BLaER1 treated with 17β-estradiol and CSF1 and Interleukin-3, amounts not matched to agents 10 nM and 100 nM (cell line): Measurements from ENCODE around the gene SCN8A.
A peak's percentile ranks its signal among the peaks of the same experiment; 100 is the strongest.

Experiments
- H3K27ac ChIP-seq, 11 experiments: shearing (Covaris generic); formaldehyde crosslinking; 2 replicates each; pipeline ENCODE4 v1.8.1; 2022
- H3K27me3 ChIP-seq, 11 experiments: shearing (Covaris generic); formaldehyde crosslinking; 2 replicates each; pipeline ENCODE4 v1.8.1; 2022
- H3K36me3 ChIP-seq, 11 experiments: shearing (Covaris generic); formaldehyde crosslinking; 2 replicates each; pipeline ENCODE4 v1.8.1; 2022
- H3K4me1 ChIP-seq, 10 experiments: shearing (Covaris generic); formaldehyde crosslinking; 2 replicates each; pipeline ENCODE4 v1.8.1; 2022
- H3K4me2 ChIP-seq, 11 experiments: shearing (Covaris generic); formaldehyde crosslinking; 2 replicates each; pipeline ENCODE4 v1.8.1; 2022
- H3K4me3 ChIP-seq, 10 experiments: shearing (Covaris generic); formaldehyde crosslinking; 2 replicates each; pipeline ENCODE4 v1.8.1; 2022
- H3K9ac ChIP-seq, 11 experiments: shearing (Covaris generic); formaldehyde crosslinking; 2 replicates each; pipeline ENCODE4 v1.8.1; 2022
- H3K9me3 ChIP-seq, 11 experiments: shearing (Covaris generic); formaldehyde crosslinking; replicated peaks in 1 of 11; 2 replicates each; pipeline ENCODE4 v1.8.1; 2022
- H4K20me1 ChIP-seq, 11 experiments: shearing (Covaris generic); formaldehyde crosslinking; 2 replicates each; pipeline ENCODE4 v1.8.1; 2022
- Cebpa-rat ChIP-seq, 11 experiments: shearing (Covaris generic); IDR thresholded peaks; 2 replicates each; pipeline ENCODE4 v1.8.1; 2022

The SCN8A gene

GRCh38 chr12:51851413-51852124 is 260.5 kb downstream of the SCN8A start:
- Histone ChIP-seq H3K4me1 (peaks cover 33 to 65% (median 57%) of the 10 kb centered on the region in 10 experiments), H3K9me3 (no peaks in the 10 kb centered on the region), H3K27ac (peak overlapping the region in 8 of 11 experiments; percentile 2 to 67 (median 41); a peak in 13 of 22 replicates), H3K4me3 (0 out of 20 replicates have a peak overlapping the region, but pooled peaks of 2 of the 10 experiments have one; percentile 9 to 17), H3K9ac (peak overlapping the region in 2 of 11 experiments; percentile 21 to 22; a peak in 3 of 22 replicates), H3K36me3 (no peaks in the 10 kb centered on the region), H4K20me1 (no peaks in the 10 kb centered on the region; a peak in 1 of 22 replicates), H3K27me3 (peaks cover 14 to 31% (median 26%) of the 10 kb centered on the region in 11 experiments), H3K4me2 (peak overlapping the region; percentile 66 to 96 (median 84))
- no peak for TF ChIP-seq Cebpa-rat (IDR thresholded peaks at IDR 0.05)

- TF ChIP-seq Cebpa-rat (IDR thresholded peaks at IDR 0.05) = no peak
- Histone ChIP-seq H4K20me1 (no peaks in the 10 kb centered on the region; a peak in 1 of 22 replicates), H3K9me3 (no peaks in the 10 kb centered on the region), H3K27me3 (peaks cover 6 to 21% (median 16%) of the 10 kb centered on the region in 11 experiments), H3K4me3 (0 out of 20 replicates have a peak overlapping the region, but pooled peaks of 1 of the 10 experiments have one; percentile 17), H3K9ac (no peak overlapping the region), H3K36me3 (no peaks in the 10 kb centered on the region), H3K27ac (peak overlapping the region in 2 of 11 experiments; percentile 14 to 43; a peak in 2 of 22 replicates), H3K4me1 (peaks cover 25 to 57% (median 48%) of the 10 kb centered on the region in 10 experiments), H3K4me2 (peak overlapping the region; percentile 66 to 96 (median 84))
Measured at GRCh38 chr12:51852404-51853137, 261.5 kb downstream of the SCN8A start.

GRCh38 chr12:51855586-51856428 is 264.8 kb downstream of the SCN8A start:
- no peak overlapping the region for H3K4me2 ChIP-seq
- no peaks in the 10 kb centered on the region for H3K27me3 ChIP-seq
- no peak for TF ChIP-seq Cebpa-rat (IDR thresholded peaks at IDR 0.05)
- H3K4me1 ChIP-seq = peaks cover 13 to 31% (median 24%) of the 10 kb centered on the region in 10 experiments
- H4K20me1 ChIP-seq = no peaks in the 10 kb centered on the region
- H3K9me3 ChIP-seq = no peaks in the 10 kb centered on the region
- H3K36me3 ChIP-seq = no peaks in the 10 kb centered on the region
- H3K27ac ChIP-seq = no peak overlapping the region
- H3K4me3 ChIP-seq = no peak overlapping the region
- no peak overlapping the region for H3K9ac ChIP-seq

GRCh38 chr12:51860986-51861385 is 270.0 kb downstream of the SCN8A start:
- no peak overlapping the region for H3K27ac ChIP-seq
- no peak overlapping the region for H3K4me2 ChIP-seq
- no peaks in the 10 kb centered on the region for H3K36me3 ChIP-seq
- no peak overlapping the region for H3K4me3 ChIP-seq
- H3K4me1 ChIP-seq = peaks cover 34 to 37% (median 35%) of the 10 kb centered on the region in 10 experiments
- TF ChIP-seq Cebpa-rat (IDR thresholded peaks at IDR 0.05) = no peak
- H3K9ac ChIP-seq = no peak overlapping the region
- H4K20me1 ChIP-seq = no peaks in the 10 kb centered on the region; a peak in 1 of 22 replicates
- H3K9me3 ChIP-seq = no peaks in the 10 kb centered on the region
- peaks cover 6 to 23% (median 17%) of the 10 kb centered on the region in 11 experiments; a peak in 19 of 22 replicates for H3K27me3 ChIP-seq
